Hypothalamus (tissue), 51 donors: ENCODE measurements around the gene SOS1.
"Not testable (repeated sequence)": the region's sequence is repeated elsewhere in the genome, so short reads cannot be mapped to it uniquely, and the experiment has no call there.

Experiments used
- DNase-seq, 51 donors: peaks; one replicate each; lab custom pipeline; 2025; lab: John Stamatoyannopoulos, UW

The SOS1 gene

GRCh38 chr2:39139511-39140237, 18.8 kb upstream of the SOS1 start:
- DNase-seq = no peak

DNA sequence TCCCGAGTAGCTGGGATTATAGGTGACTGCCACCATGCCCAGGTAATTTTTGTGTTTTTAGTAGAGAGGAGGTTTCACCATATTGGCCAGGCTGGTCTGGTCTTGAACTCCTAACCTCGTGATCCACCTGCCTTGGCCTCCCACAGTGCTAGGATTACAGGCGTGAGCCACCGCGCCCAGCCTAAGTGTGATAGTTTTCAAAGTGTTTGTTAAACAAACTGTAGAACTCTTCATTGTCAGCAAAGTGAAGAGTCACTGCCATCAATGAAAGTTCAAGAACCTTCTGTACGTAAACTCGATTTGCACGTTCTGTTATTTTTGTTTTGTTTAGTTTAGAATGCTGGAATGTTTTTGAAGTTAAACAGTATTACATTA, 18.0 kb upstream of the SOS1 start:
- no peak for DNase-seq

GRCh38 chr2:39138187-39138836, 17.5 kb upstream of the SOS1 start:
- DNase-seq = not testable (repeated sequence)

DNA sequence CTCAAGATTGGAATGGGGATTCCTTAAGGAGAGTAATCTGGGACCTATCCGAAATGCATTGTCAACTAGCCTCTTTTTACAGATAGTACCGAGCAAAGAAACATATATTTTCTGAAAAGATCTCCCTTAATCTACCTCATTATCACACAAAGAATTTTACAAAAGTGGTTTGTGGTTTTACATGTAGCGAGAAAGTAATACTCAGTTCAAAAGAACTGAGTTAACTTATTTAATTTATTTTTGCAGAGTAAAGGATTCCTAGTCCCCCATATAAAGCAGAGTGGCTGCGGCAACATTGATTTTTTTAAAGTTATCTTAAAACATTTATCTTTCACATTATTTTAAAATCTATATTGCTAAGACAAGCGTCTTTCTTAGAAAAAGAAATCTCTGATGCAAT, 15.9 kb upstream of the SOS1 start:
- DNase-seq = no peak

- DNase-seq = no peak
These were observed 14.9 kb upstream of the SOS1 start for GRCh38 chr2:39135690-39136259.

DNA sequence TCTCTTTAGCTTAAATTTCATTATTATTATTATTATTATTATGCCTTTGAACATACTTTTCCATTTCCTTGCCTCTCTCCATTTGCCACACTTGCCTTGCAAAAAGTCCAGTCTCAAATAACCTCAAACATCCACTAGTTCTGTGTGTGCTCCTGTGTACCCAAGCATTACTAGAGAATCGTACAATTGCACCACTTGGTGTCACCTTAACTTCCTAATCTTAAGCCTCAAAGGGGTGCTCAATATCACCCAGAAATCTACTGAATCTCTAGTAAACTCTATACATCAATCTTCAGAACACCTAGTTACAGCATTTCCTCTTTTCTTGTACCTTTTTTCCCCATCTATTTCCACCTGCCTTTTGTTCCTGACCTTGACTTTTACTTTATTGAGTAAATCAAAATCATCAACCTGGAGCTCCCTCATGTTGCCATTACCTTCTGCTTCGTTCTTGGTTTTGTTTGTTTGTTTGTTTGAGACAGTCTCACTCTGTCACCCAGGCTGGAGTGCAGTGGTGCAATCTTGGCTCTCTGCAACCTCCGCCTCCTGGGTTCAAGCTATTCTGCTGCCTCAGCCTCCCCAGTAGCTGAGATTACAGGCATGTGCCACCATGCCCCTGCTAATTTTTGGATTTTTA, 12.5 kb upstream of the SOS1 start:
- no peak for DNase-seq

GRCh38 chr2:39128919-39129391, 8.1 kb upstream of the SOS1 start:
- no peak for DNase-seq

- no peak for DNase-seq
These were observed 7.1 kb upstream of the SOS1 start for GRCh38 chr2:39127973-39128372.

DNA sequence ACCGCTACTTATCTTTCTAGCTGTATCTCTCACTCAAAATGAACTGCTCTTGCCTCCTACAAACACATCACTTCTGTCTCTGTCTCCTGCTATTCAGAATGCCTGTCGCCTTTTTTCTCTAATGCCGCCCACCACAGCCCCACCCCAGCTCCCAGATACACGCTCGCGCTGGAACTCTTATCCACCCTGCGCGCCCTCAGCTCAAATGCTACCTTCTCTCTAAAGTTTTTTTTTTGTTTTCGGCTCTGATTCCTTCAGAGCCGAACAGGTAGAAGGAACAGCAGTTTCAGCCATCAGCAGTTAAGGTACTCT, 3.9 kb upstream of the SOS1 start:
- peak in 9 of 51 donors; percentile 14 to 60 (median 36) for DNase-seq

DNA sequence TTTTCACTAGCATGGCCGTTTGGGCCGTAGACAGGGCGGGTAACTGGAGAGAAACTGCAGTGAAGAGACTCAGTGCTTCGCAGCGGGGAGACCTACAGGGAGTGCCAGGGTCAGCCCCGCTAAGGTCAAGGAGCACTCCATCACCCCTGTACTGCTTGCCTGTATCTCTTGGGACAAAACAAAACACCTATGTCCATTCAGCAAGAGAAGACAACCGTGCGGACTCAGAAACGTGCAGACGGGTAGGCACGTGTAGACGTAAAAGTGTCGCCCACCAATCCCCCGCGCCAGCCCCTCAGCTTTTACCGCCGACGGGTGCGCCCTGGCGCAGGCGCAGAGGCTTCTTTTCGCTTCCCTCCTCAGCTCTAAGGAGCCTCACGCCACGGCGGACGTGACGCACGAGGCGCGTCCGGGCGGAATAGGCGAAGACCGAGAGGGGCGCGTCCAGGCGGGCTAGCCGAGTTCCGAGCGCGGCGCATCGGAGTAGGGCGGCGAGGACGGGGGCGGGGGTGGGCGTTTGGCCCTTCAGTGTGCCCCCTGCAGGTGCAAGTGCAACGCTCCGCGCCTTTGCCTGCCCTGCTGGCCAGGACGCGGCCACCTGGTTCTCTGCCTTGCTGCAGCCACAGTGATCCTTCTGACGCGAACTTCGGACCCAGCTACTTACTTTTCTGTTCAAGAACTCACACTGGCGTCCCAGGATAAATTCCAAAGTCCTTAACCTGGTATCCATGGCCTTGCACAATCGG, 3.3 kb upstream of the SOS1 start:
- peak; percentile 24 to 96 (median 90) for DNase-seq

DNA sequence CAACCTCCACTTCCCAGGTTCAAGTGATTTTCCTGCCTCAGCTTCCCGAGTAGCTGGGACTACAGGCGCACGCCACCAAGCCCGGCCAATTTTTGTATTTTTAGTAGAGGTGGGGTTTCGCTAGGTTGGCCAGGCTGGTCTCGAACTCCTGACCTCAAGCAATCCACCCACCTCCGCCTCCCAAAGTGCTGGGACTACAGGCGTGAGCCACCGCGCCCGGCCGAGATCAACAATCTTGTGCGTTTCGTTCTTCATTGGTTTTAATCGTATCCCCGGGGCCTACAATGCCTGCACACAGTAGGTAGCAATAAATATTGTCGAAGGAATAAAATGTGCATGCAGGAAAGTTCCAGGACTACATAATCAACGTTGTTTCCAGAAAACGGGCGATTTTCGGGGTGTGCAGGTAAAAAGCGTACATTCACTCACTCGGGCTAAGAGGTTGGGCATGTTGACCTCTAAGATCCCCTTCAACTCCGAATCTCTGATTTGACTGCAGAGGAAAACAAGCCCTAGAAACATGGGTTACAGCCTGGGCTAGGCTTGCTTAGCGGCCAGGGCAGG, 2.7 kb upstream of the SOS1 start:
- DNase-seq = no peak

- peak in 1 of 51 donors; percentile 65 for DNase-seq
These were observed 742 bp upstream of the SOS1 start for GRCh38 chr2:39121523-39122063.

DNA sequence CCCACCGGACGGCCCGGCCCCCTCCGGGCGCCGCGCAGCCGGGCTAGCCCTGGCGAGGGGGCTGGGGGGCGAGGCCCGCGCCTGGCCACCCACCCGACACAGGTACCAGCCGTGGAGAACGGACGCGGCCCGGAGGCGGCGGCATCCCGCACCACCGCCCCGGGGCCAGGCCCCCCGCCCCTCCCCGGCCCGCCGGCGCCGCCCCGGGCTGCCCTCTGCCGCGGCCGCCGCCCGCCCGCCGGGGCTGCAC, 405 bp downstream of the SOS1 start:
- peak in 1 of 51 donors; percentile 39 for DNase-seq

DNA sequence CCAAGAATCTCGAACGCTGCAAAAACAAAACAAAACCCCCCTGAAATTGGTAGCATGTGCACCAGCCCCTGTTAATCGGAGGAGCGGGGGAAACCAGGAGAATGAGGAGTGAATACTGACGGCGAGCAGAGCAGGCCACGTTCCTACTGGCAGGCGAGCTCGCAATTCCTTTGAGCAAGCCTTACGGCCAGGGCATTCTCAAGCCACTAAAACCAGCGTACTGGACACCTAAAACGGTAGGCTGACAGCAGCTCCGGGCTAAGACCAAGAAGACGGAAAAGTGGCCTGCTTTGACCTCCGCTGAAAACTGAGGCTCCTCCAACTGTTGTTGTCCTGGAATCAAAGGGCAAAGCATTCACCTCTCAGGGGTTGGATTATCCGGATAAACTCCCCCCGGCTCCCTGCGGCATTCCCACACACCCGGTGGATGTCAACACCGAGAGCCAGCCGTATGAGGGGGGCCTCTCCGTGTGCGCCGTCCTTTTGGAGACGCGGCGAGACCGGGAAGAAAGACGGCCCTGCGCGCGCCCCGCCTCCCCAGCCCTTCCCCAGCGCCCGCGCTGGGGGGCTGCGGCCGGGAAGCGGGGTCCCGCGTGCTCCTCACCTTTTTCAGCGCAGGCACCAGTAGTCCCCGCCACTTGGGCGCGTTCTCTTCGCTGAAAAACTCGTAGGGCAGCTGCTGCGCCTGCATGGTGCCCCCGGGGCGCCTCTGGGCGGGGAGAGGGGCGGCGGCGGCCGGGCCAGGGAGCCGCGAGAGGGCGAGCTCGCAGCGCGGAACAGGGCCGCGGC, 925 bp downstream of the SOS1 start:
- DNase-seq = peak in 43 of 51 donors; percentile 4 to 80 (median 34)

DNA sequence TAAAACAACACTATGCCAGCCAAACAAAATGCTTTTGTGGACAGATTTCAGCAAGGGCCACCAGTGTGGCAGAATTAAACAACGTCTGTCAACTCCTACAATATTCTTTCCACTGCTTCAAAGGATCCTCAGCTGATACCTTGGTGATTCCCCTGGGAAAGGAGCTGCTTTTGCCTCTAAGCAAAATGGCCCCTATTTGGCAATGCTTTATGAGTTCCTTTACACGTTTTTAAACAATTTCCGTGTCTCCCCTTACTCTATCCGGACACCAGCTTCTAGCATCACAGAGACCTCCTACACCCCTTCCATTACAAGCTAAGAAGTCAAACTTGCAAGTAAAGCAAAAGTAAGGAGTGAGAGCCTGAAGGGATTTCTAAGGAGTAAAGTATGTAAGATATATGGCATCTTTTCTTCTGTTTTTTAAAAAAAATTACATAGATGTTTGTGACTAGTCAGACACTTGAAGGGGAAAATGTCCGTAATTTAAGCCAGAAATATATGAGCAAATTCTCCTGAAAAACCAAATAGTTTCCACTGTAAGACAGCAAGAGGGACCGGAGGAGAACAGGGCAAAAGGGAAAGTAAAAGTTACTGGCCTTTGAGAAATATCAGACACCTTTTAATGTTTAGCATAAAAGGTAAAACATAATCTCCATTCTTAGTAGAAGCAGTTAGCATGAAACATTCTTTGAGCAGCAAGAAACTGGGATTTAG, 1.9 kb downstream of the SOS1 start:
- peak in 1 of 51 donors; percentile 23 for DNase-seq

- no peak for DNase-seq
These were observed 5.3 kb downstream of the SOS1 start for GRCh38 chr2:39115556-39115955.

- DNase-seq = no peak
These were observed 6.1 kb downstream of the SOS1 start for GRCh38 chr2:39114771-39115170.

GRCh38 chr2:39109537-39109936, 11.3 kb downstream of the SOS1 start:
- no peak for DNase-seq

DNA sequence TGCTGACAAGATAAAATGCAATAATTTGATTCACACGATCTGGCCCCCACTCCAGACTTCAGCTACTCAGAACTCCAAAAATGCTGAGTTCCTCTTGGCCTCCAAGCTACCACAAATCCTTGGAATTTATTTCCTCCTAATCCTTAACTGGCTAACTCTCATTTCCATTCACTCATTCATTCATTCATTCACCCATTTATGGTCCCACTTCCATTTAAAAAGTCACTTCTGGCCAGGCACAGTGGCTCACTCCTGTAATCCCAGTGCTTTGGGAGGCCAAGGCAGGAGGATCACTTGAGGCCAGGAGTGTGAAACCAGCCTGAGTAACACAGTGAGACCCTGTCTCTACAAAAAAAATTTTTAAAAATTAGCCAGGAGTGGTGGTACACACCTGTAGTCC, 12.5 kb downstream of the SOS1 start:
- DNase-seq = no peak
